ENCODE data around the gene SLC37A1.

- TF ChIP-seq, protein P1, sequence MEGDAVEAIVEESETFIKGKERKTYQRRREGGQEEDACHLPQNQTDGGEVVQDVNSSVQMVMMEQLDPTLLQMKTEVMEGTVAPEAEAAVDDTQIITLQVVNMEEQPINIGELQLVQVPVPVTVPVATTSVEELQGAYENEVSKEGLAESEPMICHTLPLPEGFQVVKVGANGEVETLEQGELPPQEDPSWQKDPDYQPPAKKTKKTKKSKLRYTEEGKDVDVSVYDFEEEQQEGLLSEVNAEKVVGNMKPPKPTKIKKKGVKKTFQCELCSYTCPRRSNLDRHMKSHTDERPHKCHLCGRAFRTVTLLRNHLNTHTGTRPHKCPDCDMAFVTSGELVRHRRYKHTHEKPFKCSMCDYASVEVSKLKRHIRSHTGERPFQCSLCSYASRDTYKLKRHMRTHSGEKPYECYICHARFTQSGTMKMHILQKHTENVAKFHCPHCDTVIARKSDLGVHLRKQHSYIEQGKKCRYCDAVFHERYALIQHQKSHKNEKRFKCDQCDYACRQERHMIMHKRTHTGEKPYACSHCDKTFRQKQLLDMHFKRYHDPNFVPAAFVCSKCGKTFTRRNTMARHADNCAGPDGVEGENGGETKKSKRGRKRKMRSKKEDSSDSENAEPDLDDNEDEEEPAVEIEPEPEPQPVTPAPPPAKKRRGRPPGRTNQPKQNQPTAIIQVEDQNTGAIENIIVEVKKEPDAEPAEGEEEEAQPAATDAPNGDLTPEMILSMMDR (conservative IDR thresholded peaks at IDR 0.05): no peak
- no peak for TF ChIP-seq EZH2 (IDR thresholded peaks at IDR 0.05; ENCODE audit: low read depth)
Observed at GRCh38 chr21:42481169-42481568, 32.5 kb upstream of the SLC37A1 start.
